H9 (cell line): Measurements from ENCODE around the gene SLC30A1. TPM values are rescaled to one million over a fixed set of nuclear protein-coding genes. Genes with fewer than 3 reads are reported as not detected.
A peak's percentile ranks its signal among the peaks of the same experiment; 100 is the strongest.

Experiments
- DNase-seq: peaks from one replicate; pipeline ENCODE4 v3.0.0-alpha.2; 2017
- H2AFZ ChIP-seq: one replicate; pipeline ENCODE4 v1.6.1; 2013; ENCODE audit warnings: mild to moderate bottlenecking, low read length, control low read depth, moderate library complexity
- H2AK5ac ChIP-seq: 2 replicates; pipeline ENCODE4 v1.6.1; 2013; ENCODE audit warnings: low read length, control low read depth, mixed read lengths; ENCODE audit not compliant: insufficient read length
- H2BK120ac ChIP-seq: one replicate; pipeline ENCODE4 v1.6.1; 2013; ENCODE audit warnings: low read depth, mild to moderate bottlenecking, low read length, control low read depth, inconsistent platforms; ENCODE audit not compliant: poor library complexity, severe bottlenecking
- H2BK12ac ChIP-seq: 2 replicates; pipeline ENCODE4 v1.6.1; 2013; ENCODE audit warnings: low read length, control low read depth, mixed read lengths, low read depth; ENCODE audit not compliant: insufficient read length
- H2BK15ac ChIP-seq: 2 replicates; pipeline ENCODE4 v1.6.1; 2013; ENCODE audit warnings: low read depth, low read length, control low read depth
- H2BK20ac ChIP-seq: one replicate; pipeline ENCODE4 v1.6.1; 2013; ENCODE audit warnings: low read depth, mild to moderate bottlenecking, low read length, control low read depth, inconsistent platforms; ENCODE audit not compliant: poor library complexity, severe bottlenecking
- H2BK5ac ChIP-seq: 2 replicates; pipeline ENCODE4 v1.6.1; 2013; ENCODE audit warnings: low read length, control low read depth, mixed read lengths; ENCODE audit not compliant: insufficient read length
- H3K14ac ChIP-seq: 2 replicates; pipeline ENCODE4 v1.6.1; 2013; ENCODE audit warnings: low read length, control low read depth; ENCODE audit not compliant: insufficient read depth
- H3K18ac ChIP-seq: 2 replicates; pipeline ENCODE4 v1.6.1; 2013; ENCODE audit warnings: low read depth, mild to moderate bottlenecking, mixed read lengths, low read length, control low read depth; ENCODE audit not compliant: insufficient read length
- H3K23ac ChIP-seq: 2 replicates; pipeline ENCODE4 v1.6.1; 2013; ENCODE audit warnings: low read length, control low read depth, mixed read lengths, low read depth; ENCODE audit not compliant: insufficient read length
- H3K23me2 ChIP-seq: 2 replicates; pipeline ENCODE4 v1.6.1; 2013; ENCODE audit warnings: low read depth, mild to moderate bottlenecking, mixed read lengths, low read length, control low read depth; ENCODE audit not compliant: insufficient read length, poor library complexity, severe bottlenecking
- H3K27ac ChIP-seq: 2 replicates; pipeline ENCODE4 v1.5.1; 2013; ENCODE audit warnings: low read length, control low read depth, mixed read lengths, low read depth; ENCODE audit not compliant: insufficient read length
- H3K27me3 ChIP-seq: 2 replicates; pipeline ENCODE4 v1.6.1; 2013; ENCODE audit warnings: low read length, control low read depth, inconsistent platforms; ENCODE audit not compliant: insufficient read depth
- H3K4ac ChIP-seq: 2 replicates; pipeline ENCODE4 v1.6.1; 2013; ENCODE audit warnings: low read depth, mild to moderate bottlenecking, control low read depth, inconsistent platforms, low read length, moderate library complexity
- H3K4me1 ChIP-seq: 2 replicates; pipeline ENCODE4 v1.6.1; 2013; ENCODE audit warnings: low read length, control low read depth, inconsistent platforms; ENCODE audit not compliant: insufficient read depth
- H3K4me2 ChIP-seq: 2 replicates; pipeline ENCODE4 v1.6.1; 2013; ENCODE audit warnings: low read length, control low read depth, mixed read lengths; ENCODE audit not compliant: insufficient read length, insufficient read depth
- H3K56ac ChIP-seq: 2 replicates; pipeline ENCODE4 v1.6.1; 2013; ENCODE audit warnings: low read depth, mild to moderate bottlenecking, mixed read lengths, low read length, control low read depth; ENCODE audit not compliant: insufficient read length
- H3K79me1 ChIP-seq: 2 replicates; pipeline ENCODE4 v1.6.1; 2013; ENCODE audit warnings: low read depth, mild to moderate bottlenecking, moderate library complexity, low read length, control low read depth, inconsistent platforms; ENCODE audit not compliant: insufficient read depth, poor library complexity, severe bottlenecking
- H3K79me2 ChIP-seq: 2 replicates; pipeline ENCODE4 v1.6.1; 2013; ENCODE audit warnings: low read length, control low read depth, inconsistent platforms; ENCODE audit not compliant: insufficient read depth
- H3K9ac ChIP-seq: 2 replicates; pipeline ENCODE4 v1.6.1; 2013; ENCODE audit warnings: low read length, control low read depth, mixed read lengths; ENCODE audit not compliant: insufficient read length; ENCODE audit errors: extremely low read depth
- H3K9me3 ChIP-seq: one replicate; pipeline ENCODE4 v1.6.1; 2013; ENCODE audit warnings: low read depth, low read length, inconsistent platforms; ENCODE audit not compliant: control insufficient read depth
- H3T11ph ChIP-seq: one replicate; pipeline ENCODE4 v1.6.1; 2013; ENCODE audit warnings: mild to moderate bottlenecking, low read length, control low read depth, inconsistent platforms
- H4K20me1 ChIP-seq: one replicate; pipeline ENCODE4 v1.6.1; 2013; ENCODE audit not compliant: control insufficient read depth, insufficient read length, insufficient read depth
- H4K5ac ChIP-seq: 2 replicates; pipeline ENCODE4 v1.6.1; 2013; ENCODE audit warnings: low read depth, mild to moderate bottlenecking, mixed read lengths, low read length, control low read depth; ENCODE audit not compliant: insufficient read length
- H4K8ac ChIP-seq: replicated peaks from 2 replicates; pipeline ENCODE4 v1.6.1; 2013; ENCODE audit warnings: low read length, control low read depth, mixed read lengths, low read depth; ENCODE audit not compliant: insufficient read length
- H4K91ac ChIP-seq: 2 replicates; pipeline ENCODE4 v1.6.1; 2013; ENCODE audit warnings: low read depth, mild to moderate bottlenecking, moderate library complexity, mixed read lengths, low read length, control low read depth; ENCODE audit not compliant: insufficient read length
- H3K27ac Mint-ChIP-seq, 3 experiments: 2 replicates in 2 of 3; 3 replicates in 1 of 3; pipeline ENCODE4 v1.8.0; 2020 to 2021; ENCODE audit warnings: mixed read lengths in 3 of 3, mild to moderate bottlenecking in 1 of 3, moderate library complexity in 1 of 3
- H3K27me3 Mint-ChIP-seq: 2 replicates; pipeline ENCODE4 v1.8.0; 2021; ENCODE audit warnings: low read depth, mild to moderate bottlenecking, moderate library complexity, mixed read lengths
- H3K36me3 Mint-ChIP-seq, 3 experiments: 2 replicates in 2 of 3; 3 replicates in 1 of 3; pipeline ENCODE4 v1.8.0; 2020 to 2021; ENCODE audit warnings: low read depth in 3 of 3, mixed read lengths in 3 of 3; ENCODE audit not compliant: insufficient read depth in 1 of 3
- H3K4me1 Mint-ChIP-seq, 2 experiments: 2 replicates each; pipeline ENCODE4 v1.8.0; 2020; ENCODE audit warnings: mixed read lengths in 2 of 2
- H3K4me3 Mint-ChIP-seq, 2 experiments: 2 replicates in 1 of 2; 3 replicates in 1 of 2; pipeline ENCODE4 v1.8.0; 2020 to 2021; ENCODE audit warnings: mild to moderate bottlenecking in 2 of 2, mixed read lengths in 2 of 2, moderate library complexity in 1 of 2
- H3K9me3 Mint-ChIP-seq, 2 experiments: 2 replicates in 1 of 2; 3 replicates in 1 of 2; pipeline ENCODE4 v1.8.0; 2020; ENCODE audit warnings: mild to moderate bottlenecking in 2 of 2, mixed read lengths in 2 of 2, moderate library complexity in 1 of 2
- WGBS: extraction: QIAGEN DNeasy Blood & Tissue Kit; methylation state at CpG from one replicate; pipeline ENCODE4 v1.1.7; 2013; ENCODE audit warnings: missing lambda C conversion rate, low lambda C conversion rate, mixed read lengths; ENCODE audit not compliant: insufficient read length; ENCODE audit errors: extremely low coverage; 5-methylcytosine and 5-hydroxymethylcytosine counted together
- total RNA-seq: library from RNA; stranded (reverse); gene quantifications from 2 replicates; pipeline ENCODE4 v1.2.1, GENCODE V29; 2021
- TF ChIP-seq, protein P1 (sequence below): fragments of 200-600 bp; sonication (generic); conservative IDR thresholded peaks from 3 replicates; pipeline ENCODE4 v1.8.0; 2021; ENCODE audit warnings: antibody characterized with exemption, mild to moderate bottlenecking

Gene SLC30A1
- total RNA-seq, 1 experiment from 2014 or later, result 17.1 TPM

DNA sequence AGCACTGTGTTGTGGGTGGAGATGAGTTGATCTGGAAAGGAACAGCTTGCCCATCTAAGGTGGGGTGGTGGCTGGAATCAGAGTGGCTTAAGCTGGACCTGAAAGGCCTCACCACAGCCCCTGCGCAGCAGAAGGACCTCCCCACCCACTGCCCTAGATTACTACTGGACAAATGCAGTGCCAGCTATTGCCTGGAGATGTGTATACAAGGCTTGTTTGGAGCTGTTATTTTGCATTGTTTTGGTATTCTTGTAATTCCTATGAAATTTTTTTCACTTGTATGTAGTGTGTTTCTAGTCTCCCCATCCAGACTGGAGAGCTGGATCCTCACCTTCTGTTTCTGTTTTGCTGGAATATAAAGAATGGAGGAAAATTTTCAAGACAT lies 1.3 kb upstream of the SLC30A1 start:
- no peaks in the 10 kb centered on the region for H3K27me3 ChIP-seq
- H3K9ac ChIP-seq, result no peak overlapping the region
- H4K20me1 ChIP-seq, result no peaks in the 10 kb centered on the region
- Mint-ChIP-seq H3K27ac (no peak overlapping the region), H3K4me3 (peak overlapping the region; percentile 71 to 85), H3K9me3 (no peaks in the 10 kb centered on the region; a peak in 1 of 5 replicates), H3K36me3 (peaks cover 2 to 7% (median 6%) of the 10 kb centered on the region in 3 experiments; a peak in 6 of 7 replicates), H3K4me1 (peaks cover 34 to 36% of the 10 kb centered on the region in 2 experiments), H3K27me3 (no peaks in the 10 kb centered on the region; the same call in 1 of the 2 replicates)
- H3K23me2 ChIP-seq, result peaks cover 14% of the 10 kb centered on the region
- H2BK12ac ChIP-seq, result no peak overlapping the region
- no peak overlapping the region for H3K27ac ChIP-seq
- H4K8ac ChIP-seq, result no peak overlapping the region
- no peak for DNase-seq
- no peak overlapping the region for H3K56ac ChIP-seq
- no peak overlapping the region for H2BK15ac ChIP-seq
- peak overlapping the region; percentile 75 for H3K4me2 ChIP-seq
- H2AFZ ChIP-seq, result no peak overlapping the region
- no peak overlapping the region for H4K91ac ChIP-seq
- no CpG with 5 or more reads among the region's 1 CpG for WGBS
- H3K9me3 ChIP-seq, result no peaks in the 10 kb centered on the region
- H2BK20ac ChIP-seq, result no peak overlapping the region
- peaks cover 3% of the 10 kb centered on the region; the same call in 1 of the 2 replicates for H3K4me1 ChIP-seq
- no peak overlapping the region for H3T11ph ChIP-seq
- H3K79me1 ChIP-seq, result no peaks in the 10 kb centered on the region
- H2BK5ac ChIP-seq, result no peak overlapping the region
- H2BK120ac ChIP-seq, result no peak overlapping the region
- H3K14ac ChIP-seq, result no peak overlapping the region
- no peak overlapping the region for H3K23ac ChIP-seq
- H3K79me2 ChIP-seq, result peaks cover 12% of the 10 kb centered on the region; the same call in 1 of the 2 replicates
- no peak overlapping the region for H3K18ac ChIP-seq
- no peak overlapping the region for H3K4ac ChIP-seq
- H2AK5ac ChIP-seq, result no peak overlapping the region
- TF ChIP-seq, protein P1, sequence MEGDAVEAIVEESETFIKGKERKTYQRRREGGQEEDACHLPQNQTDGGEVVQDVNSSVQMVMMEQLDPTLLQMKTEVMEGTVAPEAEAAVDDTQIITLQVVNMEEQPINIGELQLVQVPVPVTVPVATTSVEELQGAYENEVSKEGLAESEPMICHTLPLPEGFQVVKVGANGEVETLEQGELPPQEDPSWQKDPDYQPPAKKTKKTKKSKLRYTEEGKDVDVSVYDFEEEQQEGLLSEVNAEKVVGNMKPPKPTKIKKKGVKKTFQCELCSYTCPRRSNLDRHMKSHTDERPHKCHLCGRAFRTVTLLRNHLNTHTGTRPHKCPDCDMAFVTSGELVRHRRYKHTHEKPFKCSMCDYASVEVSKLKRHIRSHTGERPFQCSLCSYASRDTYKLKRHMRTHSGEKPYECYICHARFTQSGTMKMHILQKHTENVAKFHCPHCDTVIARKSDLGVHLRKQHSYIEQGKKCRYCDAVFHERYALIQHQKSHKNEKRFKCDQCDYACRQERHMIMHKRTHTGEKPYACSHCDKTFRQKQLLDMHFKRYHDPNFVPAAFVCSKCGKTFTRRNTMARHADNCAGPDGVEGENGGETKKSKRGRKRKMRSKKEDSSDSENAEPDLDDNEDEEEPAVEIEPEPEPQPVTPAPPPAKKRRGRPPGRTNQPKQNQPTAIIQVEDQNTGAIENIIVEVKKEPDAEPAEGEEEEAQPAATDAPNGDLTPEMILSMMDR, result no peak
- no peak overlapping the region for H4K5ac ChIP-seq
